ENCODE data around the gene ZNF628. TPM values are rescaled to one million over a fixed set of nuclear protein-coding genes. Genes with fewer than 3 reads are reported as not detected.

The ZNF628 gene
- total RNA-seq, 1 donor from 2014 or later, result 12.7 TPM

- Mint-ChIP-seq H3K9me3 (no peaks in the 10 kb centered on the region), H3K4me1 (peaks cover 33% of the 10 kb centered on the region), H3K27me3 (no peaks in the 10 kb centered on the region), H3K36me3 (ENCODE audit: low read depth) (peaks cover 12% of the 10 kb centered on the region), H3K27ac (no peak overlapping the region), H3K4me3 (no peak overlapping the region)
- intact Hi-C loops (cut with micrococcal nuclease), result no loop called here
- TF ChIP-seq, protein P1, sequence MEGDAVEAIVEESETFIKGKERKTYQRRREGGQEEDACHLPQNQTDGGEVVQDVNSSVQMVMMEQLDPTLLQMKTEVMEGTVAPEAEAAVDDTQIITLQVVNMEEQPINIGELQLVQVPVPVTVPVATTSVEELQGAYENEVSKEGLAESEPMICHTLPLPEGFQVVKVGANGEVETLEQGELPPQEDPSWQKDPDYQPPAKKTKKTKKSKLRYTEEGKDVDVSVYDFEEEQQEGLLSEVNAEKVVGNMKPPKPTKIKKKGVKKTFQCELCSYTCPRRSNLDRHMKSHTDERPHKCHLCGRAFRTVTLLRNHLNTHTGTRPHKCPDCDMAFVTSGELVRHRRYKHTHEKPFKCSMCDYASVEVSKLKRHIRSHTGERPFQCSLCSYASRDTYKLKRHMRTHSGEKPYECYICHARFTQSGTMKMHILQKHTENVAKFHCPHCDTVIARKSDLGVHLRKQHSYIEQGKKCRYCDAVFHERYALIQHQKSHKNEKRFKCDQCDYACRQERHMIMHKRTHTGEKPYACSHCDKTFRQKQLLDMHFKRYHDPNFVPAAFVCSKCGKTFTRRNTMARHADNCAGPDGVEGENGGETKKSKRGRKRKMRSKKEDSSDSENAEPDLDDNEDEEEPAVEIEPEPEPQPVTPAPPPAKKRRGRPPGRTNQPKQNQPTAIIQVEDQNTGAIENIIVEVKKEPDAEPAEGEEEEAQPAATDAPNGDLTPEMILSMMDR (IDR thresholded peaks at IDR 0.05), result no peak
- ChIA-PET POLR2A (no interaction called here), CTCF (interaction anchor here (0.7 to 4.3 kb wide), 3 partner anchors 11 to 193 kb away, joined by 3 to 29 read pairs (median 3); no protein-coding TSS in a partner anchor)
- DNase-seq (no peak), ATAC-seq (ENCODE audit: low read depth) (no peak)
Observed at GRCh38 chr19:55479045-55479444, 2.6 kb downstream of the ZNF628 start.

- Mint-ChIP-seq H3K27ac (no peak overlapping the region), H3K36me3 (ENCODE audit: low read depth) (peaks cover 12% of the 10 kb centered on the region)
- no peak for ATAC-seq (ENCODE audit: low read depth)
Observed at GRCh38 chr19:55479451-55480230, 3.2 kb downstream of the ZNF628 start.

GRCh38 chr19:55481148-55481793 lies 4.9 kb downstream of the ZNF628 start:
- H3K4me3 Mint-ChIP-seq, result no peak overlapping the region
- no peak for DNase-seq
- no peaks in the 10 kb centered on the region for H3K27me3 Mint-ChIP-seq
- H3K36me3 Mint-ChIP-seq (ENCODE audit: low read depth), result peaks cover 10% of the 10 kb centered on the region
- intact Hi-C loops (cut with micrococcal nuclease), result no loop called here
- TF ChIP-seq, protein P1 (IDR thresholded peaks at IDR 0.05), result no peak
- POLR2A ChIA-PET, result no interaction called here
- no peak for ATAC-seq (ENCODE audit: low read depth)
- CTCF ChIA-PET, result no interaction called here
- no peaks in the 10 kb centered on the region for H3K9me3 Mint-ChIP-seq
- no peak overlapping the region for H3K27ac Mint-ChIP-seq
- peaks cover 37% of the 10 kb centered on the region for H3K4me1 Mint-ChIP-seq

More at GRCh38 chr19:55479451-55480230, 3.2 kb downstream of the ZNF628 start:
- Mint-ChIP-seq H3K4me3 (no peak overlapping the region), H3K27me3 (no peaks in the 10 kb centered on the region), H3K4me1 (peaks cover 38% of the 10 kb centered on the region), H3K9me3 (no peaks in the 10 kb centered on the region)
- intact Hi-C loops (cut with micrococcal nuclease), result no loop called here
- CTCF ChIA-PET, result interaction anchor here (0.7 to 4.3 kb wide), 4 partner anchors 12 to 192 kb away, joined by 3 to 29 read pairs (median 3); no protein-coding TSS in a partner anchor
- DNase-seq, result no peak
- POLR2A ChIA-PET, result no interaction called here
- TF ChIP-seq, protein P1 (IDR thresholded peaks at IDR 0.05), result no peak

DNA sequence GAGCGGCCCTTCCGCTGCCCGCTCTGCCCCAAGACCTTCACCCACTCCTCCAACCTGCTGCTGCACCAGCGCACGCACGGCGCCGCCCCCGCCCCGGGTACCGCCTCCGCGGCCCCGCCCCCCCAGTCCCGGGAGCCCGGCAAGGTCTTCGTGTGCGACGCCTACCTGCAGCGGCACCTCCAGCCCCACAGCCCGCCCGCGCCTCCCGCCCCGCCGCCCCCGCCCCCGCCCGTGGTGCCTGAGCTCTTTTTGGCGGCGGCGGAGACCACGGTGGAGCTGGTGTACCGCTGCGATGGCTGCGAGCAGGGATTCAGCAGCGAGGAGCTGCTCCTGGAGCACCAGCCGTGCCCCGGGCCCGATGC lies 5.4 kb downstream of the ZNF628 start:
- H3K4me1 Mint-ChIP-seq, result peaks cover 36% of the 10 kb centered on the region
- POLR2A ChIA-PET, result no interaction called here

More for the DNA sequence above, 5.4 kb downstream of the ZNF628 start:
- intact Hi-C loops (cut with micrococcal nuclease), result no loop called here
- Mint-ChIP-seq H3K9me3 (no peaks in the 10 kb centered on the region), H3K27ac (no peak overlapping the region), H3K36me3 (ENCODE audit: low read depth) (peaks cover 10% of the 10 kb centered on the region), H3K27me3 (no peaks in the 10 kb centered on the region), H3K4me3 (no peak overlapping the region)
- CTCF ChIA-PET, result no interaction called here
- DNase-seq (no peak), ATAC-seq (ENCODE audit: low read depth) (no peak)
- TF ChIP-seq, protein P1 (IDR thresholded peaks at IDR 0.05), result no peak

Data from activated B cell treated with CpG ODN at 0.5 μM for 24 hours (primary cell).